GM21447 (cell line): ENCODE measurements around the gene PSMD3.

Source experiments
- ATAC-seq: cut with Tn5 transposase; IDR thresholded peaks from one replicate; pipeline ENCODE4 v1.9.1; 2021; ENCODE audit not compliant: unreplicated experiment

Gene PSMD3

GRCh38 chr17:39955726-39956225 lies 24.8 kb upstream of the PSMD3 start:
- ATAC-seq = no peak

GRCh38 chr17:39960524-39961041 lies 20.0 kb upstream of the PSMD3 start:
- no peak for ATAC-seq

- no peak for ATAC-seq
Measured at GRCh38 chr17:39962642-39963220, 17.9 kb upstream of the PSMD3 start, which contains the start of gene GSDMA. GSDMA (plus strand) TSS chr17:39963004; CDS start chr17:39965688, 2,684 bp downstream.

- ATAC-seq = no peak
Measured at GRCh38 chr17:39963829-39964228, 16.8 kb upstream of the PSMD3 start.

GRCh38 chr17:39965017-39965699 lies 15.4 kb upstream of the PSMD3 start:
- no peak for ATAC-seq

GRCh38 chr17:39966771-39967170 lies 13.8 kb upstream of the PSMD3 start:
- no peak for ATAC-seq

GRCh38 chr17:39968761-39969160 lies 11.8 kb upstream of the PSMD3 start:
- no peak for ATAC-seq

GRCh38 chr17:39969375-39969774 lies 11.2 kb upstream of the PSMD3 start:
- ATAC-seq = no peak

GRCh38 chr17:39970157-39970692 lies 10.4 kb upstream of the PSMD3 start:
- no peak for ATAC-seq

GRCh38 chr17:39971076-39971603 lies 9.5 kb upstream of the PSMD3 start:
- no peak for ATAC-seq

- ATAC-seq = no peak
Measured at GRCh38 chr17:39972271-39972670, 8.3 kb upstream of the PSMD3 start.

GRCh38 chr17:39973496-39973895 lies 7.1 kb upstream of the PSMD3 start:
- no peak for ATAC-seq

GRCh38 chr17:39974433-39974832 lies 6.2 kb upstream of the PSMD3 start:
- ATAC-seq = no peak

- ATAC-seq = no peak
Measured at GRCh38 chr17:39975801-39976200, 4.8 kb upstream of the PSMD3 start.

GRCh38 chr17:39979016-39979670 lies 1.5 kb upstream of the PSMD3 start:
- ATAC-seq = no peak

GRCh38 chr17:39979893-39980350 lies 685 bp upstream of the PSMD3 start:
- ATAC-seq = peak; percentile 8

- ATAC-seq = no peak
Measured at GRCh38 chr17:39981207-39981741, 667 bp downstream of the PSMD3 start.

GRCh38 chr17:39981766-39982375 lies 1.3 kb downstream of the PSMD3 start:
- no peak for ATAC-seq

GRCh38 chr17:39988206-39988810 lies 7.7 kb downstream of the PSMD3 start:
- no peak for ATAC-seq

GRCh38 chr17:39994448-39994847 lies 13.8 kb downstream of the PSMD3 start:
- no peak for ATAC-seq
